IPS-NIHi11 (cell line): ENCODE measurements around the gene PRKCG.

Experiments used
- DNase-seq: peaks from one replicate; pipeline ENCODE4 v3.0.0; 2012; ENCODE audit warnings: mixed read lengths, low spot score

The PRKCG gene

DNA sequence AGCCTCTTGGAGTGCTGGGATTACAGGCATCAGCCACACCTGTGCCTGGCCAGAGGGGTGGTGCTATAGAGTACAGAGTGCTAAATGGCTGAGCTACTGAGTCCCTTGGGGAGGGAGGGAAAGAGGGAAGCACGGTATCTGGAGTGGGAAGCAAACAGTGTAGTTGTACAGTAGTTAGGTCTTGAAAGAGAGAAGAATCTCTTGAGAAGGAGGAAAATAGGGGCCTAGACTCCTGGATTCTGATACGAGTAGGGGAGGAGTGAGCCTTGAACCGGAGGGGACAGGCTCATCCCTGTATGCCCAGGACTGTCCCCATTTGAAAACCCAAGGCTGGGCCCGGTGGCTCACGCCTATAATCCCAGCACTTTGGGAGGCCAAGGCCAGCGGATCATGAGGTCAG lies 9.2 kb upstream of the PRKCG start:
- no peak for DNase-seq

DNA sequence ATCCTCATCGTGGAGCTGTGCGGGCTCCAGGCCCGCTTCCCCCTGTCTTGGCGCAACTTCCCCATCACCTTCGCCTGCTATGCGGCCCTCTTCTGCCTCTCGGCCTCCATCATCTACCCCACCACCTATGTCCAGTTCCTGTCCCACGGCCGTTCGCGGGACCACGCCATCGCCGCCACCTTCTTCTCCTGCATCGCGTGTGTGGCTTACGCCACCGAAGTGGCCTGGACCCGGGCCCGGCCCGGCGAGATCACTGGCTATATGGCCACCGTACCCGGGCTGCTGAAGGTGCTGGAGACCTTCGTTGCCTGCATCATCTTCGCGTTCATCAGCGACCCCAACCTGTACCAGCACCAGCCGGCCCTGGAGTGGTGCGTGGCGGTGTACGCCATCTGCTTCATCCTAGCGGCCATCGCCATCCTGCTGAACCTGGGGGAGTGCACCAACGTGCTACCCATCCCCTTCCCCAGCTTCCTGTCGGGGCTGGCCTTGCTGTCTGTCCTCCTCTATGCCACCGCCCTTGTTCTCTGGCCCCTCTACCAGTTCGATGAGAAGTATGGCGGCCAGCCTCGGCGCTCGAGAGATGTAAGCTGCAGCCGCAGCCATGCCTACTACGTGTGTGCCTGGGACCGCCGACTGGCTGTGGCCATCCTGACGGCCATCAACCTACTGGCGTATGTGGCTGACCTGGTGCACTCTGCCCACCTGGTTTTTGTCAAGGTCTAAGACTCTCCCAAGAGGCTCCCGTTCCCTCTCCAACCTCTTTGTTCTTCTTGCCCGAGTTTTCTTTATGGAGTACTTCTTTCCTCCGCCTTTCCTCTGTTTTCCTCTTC lies 8.0 kb upstream of the PRKCG start:
- DNase-seq: no peak

DNA sequence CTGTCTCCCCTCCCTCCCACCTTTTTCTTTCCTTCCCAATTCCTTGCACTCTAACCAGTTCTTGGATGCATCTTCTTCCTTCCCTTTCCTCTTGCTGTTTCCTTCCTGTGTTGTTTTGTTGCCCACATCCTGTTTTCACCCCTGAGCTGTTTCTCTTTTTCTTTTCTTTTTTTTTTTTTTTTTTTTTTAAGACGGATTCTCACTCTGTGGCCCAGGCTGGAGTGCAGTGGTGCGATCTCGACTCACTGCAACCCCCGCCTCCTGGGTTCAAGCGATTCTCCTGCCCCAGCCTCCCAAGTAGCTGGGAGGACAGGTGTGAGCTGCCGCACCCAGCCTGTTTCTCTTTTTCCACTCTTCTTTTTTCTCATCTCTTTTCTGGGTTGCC lies 7.4 kb upstream of the PRKCG start:
- DNase-seq: no peak

DNA sequence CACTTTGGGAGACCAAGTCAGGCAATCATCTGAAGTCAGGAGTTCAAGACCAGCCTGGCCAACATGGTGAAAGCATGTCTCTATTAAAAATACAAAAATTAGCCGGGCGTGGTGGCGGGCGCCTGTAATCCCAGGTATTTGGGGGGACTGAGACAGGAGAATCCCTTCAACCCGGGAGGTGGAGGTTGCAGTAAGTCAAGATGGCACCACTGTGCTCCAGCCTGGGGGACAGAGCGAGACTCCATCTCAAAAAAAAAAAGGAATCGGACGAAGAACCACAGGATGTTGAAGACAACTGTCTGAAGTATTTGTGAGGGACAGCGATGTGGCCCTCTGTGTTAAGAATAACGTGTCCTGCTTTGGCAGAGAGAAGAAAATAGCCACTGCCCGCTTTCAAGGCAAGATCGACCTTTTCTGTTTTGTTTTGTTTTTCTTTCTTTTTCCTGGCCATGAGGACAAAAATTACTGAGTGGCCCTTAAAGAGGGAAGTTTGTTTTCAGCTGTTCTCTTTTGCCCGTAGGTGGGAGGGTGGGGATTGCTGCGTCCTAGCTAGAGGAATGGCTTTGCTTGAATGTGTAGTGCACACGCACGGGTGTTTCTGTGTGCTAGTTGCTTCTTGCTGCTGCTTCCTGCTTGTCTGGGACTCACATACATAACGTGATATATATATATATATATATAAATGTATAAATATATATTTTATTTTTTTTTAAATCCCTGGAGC lies 6.2 kb upstream of the PRKCG start:
- no peak for DNase-seq

DNA sequence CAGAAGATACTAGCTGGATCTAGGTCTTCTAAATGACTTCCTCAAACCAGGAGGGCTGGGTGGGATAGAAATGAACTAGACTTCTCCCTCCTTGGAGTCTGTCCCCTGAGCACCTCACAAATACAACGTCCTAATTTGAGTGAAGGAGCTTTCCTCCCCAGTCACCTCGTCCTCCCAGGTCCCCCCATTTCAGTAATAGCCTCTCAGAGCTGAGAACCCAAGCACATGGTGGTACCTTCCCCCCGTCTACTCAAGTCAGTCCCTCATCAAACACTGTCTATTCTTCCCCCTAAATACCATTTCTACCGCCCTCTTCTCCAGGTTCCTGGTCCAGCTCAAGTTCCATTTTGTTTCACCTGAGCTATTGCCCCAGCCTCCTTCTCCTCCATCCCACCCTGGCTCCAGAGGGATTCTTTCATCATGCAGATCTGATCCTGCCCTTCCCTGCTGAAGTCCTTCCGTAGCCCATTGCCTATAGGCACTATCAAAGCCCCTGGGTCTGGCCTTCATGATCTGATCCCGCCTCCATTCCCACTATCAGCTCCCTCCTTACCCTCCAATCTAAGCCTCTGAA lies 5.3 kb upstream of the PRKCG start:
- DNase-seq: no peak

DNA sequence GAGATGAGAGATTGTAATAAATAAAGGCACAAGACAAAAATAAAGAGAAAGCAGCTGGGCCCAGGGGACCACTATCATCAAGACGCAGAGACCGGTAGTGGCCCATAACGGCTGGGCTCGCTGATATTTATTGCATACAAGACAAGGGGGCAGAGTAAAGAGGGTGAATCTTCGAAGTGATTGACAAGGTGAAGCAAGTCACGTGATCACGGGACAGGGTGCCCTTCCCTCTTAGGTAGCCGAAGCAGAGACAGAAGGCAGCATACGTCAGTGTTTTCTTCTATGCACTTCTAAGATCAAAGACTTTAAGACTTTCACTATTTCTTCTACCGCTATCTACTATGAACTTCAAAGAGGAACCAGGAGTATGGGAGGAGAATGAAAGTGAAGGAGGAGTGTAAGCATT lies 4.6 kb upstream of the PRKCG start:
- no peak for DNase-seq

DNA sequence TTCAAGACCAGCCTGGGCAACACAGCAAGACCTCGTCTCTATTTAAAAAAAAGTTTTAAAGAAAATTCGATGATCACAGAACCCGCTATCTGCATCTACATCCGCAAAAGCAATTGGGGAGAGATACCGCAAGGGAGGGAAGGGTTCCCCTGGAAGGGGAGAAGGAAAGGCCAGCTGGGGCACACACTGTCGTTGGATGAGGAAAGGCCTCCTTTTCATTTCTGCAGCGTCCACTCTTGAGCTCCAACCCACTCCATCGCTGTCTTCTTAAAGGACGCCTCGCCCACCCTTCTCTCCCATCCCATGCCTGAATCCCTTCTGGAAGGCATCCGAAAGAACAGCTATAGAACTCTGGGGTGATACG lies 3.2 kb upstream of the PRKCG start:
- no peak for DNase-seq

DNA sequence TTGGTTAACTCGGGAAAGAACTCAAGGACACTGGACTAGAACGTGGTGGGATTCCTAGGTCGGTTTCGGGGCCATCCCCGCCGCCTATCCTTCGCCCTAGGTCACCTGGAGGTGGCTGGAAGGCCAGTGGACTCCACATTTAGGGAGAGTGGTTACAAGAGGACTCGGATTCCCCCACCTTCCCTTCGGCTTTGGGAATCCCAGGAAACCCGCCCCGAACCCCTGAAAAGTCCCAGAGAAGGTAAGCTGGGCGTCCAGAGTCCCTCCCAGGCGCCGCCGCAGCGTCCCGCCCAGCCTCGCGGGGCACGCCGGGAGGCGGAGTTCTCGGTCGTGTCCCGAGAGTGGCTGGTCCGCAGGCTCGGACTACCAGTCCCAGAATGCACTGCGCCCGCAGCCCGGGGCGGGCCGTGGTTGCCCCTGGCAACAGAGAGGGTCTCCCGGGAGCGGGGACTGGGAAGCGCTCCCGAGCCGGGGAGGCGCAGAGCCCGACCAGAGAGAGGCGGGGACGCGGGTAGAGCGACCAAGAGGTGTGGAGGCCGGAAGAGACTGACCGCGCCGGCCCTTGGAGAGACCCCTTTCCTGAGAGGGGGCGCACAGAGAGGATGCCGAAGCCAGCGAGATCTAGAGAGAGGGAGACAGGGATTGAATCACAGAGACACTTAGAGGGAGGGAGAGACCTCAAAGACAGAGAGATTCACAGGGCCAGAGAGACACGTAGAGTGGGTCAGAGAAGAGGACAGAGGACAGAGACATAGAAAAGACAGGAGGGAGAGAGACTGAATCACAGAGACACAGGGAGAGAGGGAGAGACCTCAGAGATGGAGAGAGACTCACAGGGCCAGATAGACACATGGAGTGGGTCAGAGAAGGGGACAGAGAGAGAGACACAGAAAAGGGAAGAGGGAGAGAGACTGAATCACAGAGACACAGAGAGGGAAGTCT lies 2.6 kb upstream of the PRKCG start:
- peak; percentile 94 for DNase-seq

DNA sequence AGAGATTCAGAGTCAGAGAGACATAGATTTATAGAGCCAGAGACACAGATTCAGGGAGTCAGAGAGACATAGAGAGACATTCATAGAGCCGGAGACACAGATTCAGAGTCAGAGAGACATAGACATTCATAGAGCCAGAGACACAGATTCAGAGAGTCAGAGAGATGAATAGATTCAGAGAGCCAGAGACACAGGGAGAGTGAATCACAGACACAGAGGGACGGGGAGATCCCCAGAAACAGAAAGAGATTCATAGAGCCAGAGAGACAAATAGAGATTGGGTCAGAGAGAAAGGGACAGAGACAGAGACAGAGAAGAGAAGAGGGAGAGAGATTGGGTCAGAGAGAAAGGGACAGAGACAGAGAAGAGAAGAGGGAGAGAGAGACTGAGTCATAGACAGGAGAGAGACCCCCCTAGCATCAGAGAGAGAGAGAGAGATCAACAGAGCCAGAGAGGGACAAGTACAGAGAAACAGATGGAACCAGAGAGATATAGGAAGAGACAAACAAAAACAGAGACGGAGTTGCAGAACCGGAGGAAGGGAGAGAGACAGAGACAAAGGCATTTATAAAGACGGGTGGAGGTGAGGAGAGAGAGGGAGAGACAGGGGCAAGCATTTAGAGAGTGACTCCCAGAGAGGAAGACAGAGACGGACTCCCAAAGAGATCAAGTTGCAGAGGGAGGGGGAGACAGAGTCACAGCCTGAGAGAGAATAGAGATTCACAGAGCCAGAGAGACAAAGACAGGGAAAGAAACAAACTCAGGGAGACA lies 1.1 kb upstream of the PRKCG start:
- DNase-seq: no peak

DNA sequence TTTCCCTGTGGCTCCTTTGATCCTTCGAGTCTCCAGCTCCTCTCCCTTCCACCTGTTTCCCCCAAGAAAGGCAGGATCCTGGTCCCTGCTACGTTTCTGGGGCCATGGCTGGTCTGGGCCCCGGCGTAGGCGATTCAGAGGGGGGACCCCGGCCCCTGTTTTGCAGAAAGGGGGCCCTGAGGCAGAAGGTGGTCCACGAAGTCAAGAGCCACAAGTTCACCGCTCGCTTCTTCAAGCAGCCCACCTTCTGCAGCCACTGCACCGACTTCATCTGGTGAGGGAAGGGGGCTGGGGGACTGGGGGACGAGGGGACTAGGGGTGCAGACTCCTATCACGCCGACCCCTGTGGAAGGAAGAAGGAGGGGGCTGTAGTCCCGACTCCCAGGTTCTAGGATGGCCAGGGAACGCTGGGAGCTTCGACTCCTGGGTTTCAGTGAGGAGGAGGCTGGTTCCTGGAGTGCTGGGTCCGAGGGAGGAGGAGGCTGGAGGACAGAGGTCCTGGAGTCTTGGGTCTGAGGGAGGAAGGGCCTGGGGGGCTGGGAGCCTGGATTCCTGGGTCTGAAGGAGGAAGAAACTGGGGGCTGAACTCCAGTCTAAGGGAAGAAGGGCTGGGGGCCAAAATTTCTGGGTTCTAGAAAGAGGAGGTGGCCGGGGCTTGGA lies 524 bp downstream of the PRKCG start:
- no peak for DNase-seq

DNA sequence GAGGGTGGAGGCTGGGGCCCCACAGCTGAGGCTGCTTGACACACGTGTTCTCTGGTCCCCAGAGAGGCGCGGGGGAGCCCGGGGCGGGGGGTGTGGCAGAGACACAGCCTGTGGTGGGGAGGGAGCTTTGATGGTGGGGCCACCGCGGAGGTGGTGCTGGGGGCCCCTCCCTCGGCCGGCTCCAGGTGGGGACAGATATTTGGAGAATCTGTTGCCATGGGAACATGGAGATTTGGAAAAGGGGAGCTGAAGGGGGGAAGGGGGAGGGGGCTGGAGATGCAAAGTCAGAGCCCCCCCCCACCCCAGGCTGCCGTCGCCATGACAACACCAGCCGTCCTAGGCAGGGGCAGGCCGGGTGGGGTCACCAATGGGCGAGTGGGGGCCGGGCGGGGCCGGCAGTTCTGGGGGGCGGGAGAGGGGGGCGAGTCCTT lies 1.2 kb downstream of the PRKCG start:
- DNase-seq: no peak

DNA sequence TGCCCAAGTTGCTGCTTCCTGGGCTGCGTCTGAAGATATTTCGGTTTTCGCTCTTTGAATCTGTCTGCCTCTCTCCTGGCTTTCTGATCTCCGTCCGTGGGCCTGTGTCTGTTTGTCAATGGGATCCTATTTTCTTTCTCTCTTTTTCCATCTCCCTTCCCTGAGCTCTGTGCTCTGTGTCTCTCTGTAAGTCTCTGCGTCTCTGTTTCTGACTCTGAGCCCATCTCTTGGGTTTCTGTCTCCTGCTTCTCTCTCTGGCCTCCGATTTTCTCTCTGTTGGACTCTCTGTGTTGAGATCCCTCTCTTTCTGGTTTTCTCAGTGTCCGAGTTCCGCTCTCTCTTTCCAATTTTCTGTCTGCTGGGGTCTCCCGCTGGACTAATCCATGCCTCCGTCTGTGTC lies 1.7 kb downstream of the PRKCG start:
- no peak for DNase-seq

DNA sequence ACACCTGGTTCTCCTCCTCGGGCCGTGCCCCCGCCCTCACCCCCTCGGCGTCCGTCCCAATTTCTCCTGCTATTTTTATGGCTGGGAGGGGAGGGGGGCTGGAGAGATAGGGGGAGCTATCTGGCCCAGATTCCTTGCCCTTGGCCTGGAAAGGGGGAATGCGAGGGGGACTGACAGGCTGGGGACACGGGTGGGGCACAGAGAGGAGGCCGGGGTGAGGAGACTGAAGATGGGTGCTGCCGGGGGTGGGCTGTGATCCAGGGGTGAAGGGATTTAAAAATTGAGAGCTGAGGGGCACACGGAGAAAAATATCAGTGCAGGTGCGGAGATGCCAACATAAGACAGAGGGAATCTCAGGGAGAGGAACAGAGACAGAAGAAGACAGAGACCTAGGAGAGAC lies 2.3 kb downstream of the PRKCG start:
- DNase-seq: no peak

DNA sequence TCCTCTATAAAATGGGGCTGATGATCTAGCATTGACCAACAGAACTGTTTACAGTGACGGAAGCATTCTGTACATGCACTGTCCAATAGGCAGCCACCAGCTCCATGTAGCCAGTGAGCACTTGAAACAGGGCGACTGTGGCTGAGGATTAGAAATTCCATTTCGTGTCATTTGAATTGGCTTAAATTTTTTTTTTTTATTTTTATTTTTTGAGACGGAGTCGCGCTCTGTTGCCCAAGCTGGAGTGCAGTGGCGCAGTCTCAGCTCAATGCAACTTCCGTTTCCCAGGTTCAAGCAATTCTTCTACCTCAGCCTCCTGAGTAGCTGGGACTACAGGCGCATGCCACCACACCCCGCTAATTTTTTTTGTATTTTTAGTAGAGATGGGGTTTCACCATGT lies 3.0 kb downstream of the PRKCG start:
- no peak for DNase-seq

DNA sequence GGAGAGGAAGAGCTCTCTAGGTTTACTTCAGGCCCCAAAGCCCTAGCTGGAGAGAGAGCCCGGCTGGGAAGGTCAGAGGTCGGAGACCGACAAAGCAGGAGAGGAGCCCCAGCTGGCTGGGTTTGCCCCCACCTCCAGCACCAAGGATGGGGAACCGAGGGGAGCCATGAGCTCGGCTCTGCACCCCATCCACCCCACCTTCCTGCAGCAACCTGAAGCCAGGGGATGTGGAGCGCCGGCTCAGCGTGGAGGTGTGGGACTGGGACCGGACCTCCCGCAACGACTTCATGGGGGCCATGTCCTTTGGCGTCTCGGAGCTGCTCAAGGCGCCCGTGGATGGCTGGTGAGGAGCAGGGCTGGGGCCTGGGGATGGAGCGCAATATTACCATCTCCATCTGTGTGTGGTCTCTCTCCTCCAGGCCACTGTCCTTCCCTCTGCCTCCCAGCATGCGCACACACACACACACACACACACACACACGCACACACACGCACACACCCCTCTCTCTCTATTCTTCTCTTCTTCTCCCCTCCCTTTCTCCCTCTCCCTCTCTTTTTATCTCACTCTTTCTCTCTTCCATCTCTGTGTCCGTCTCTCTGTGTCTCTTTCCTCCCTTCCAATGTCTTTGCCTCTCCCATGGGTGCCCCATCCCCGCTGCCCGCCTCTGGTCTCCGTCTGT lies 10.4 kb downstream of the PRKCG start:
- DNase-seq: no peak

DNA sequence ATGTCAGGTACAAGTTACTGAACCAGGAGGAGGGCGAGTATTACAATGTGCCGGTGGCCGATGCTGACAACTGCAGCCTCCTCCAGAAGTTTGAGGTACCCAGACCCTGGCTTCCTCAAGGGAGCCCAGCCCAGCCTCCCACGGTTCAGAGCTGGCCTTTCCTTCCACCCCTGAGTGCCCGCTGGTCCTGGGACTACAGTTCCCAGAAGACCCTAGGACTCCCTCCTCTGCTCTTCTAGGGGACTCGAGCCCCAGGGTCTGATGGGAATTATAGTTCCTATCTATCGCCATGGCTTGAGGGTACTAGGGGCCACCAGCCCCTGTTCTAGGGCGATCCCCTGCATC lies 11.0 kb downstream of the PRKCG start:
- peak; percentile 48 for DNase-seq

DNA sequence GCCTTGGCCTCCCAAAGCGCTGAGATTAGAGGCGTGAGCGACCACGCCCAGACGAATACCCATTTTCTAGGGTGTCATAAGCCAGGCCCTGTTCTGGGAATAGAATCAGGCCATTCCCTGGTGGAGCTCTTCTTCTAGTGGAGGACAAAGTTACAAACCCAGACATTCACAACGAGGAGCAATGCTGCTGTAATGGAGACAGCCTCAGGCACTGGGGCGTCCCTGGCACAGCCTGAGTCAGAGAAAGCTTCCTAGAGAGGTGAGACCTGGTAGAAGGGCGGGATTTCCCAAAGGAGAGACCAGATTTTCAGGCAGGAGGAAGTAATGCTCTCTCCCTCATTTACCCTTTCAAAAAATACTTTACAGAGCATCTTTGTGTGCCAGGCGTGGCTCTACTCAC lies 12.7 kb downstream of the PRKCG start:
- DNase-seq: no peak

DNA sequence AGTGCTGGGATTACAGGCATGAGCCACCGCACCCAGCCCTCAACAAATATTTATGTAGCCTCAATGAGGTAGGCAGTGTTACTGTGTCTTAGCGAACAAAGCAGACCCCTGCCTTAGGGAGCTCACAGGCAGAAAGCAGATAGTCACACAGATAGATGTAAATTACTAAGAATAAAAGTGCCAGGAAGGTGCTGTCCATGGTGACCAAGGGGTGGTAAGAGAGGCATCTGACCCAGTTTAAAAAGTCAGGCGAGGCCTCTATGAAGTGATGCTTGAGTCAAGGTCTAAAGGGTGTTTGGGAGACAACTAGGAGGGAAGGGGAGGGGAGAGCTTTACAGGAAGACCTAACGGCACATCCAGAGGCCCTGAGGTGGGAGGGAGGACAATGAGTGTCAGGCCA lies 14.7 kb downstream of the PRKCG start:
- no peak for DNase-seq

DNA sequence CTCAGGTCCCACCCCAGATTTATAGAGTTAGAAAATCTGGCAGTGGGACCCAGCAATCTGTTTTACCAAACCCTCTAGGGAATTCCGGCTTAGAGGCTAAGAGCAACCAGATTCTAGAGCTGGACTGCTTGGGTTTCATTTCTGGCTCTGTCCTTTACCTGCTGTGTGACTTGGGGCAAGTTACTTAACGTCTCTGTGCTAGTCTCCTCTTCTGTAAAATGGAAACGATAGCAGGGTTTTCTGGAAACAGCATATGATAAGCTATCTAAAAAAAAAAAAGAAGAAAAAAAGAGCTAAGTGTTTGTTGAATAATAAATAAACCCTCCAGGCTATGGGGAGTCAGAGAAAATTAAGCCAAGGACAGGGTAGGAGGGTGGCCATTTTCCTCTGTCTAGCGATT lies 15.5 kb downstream of the PRKCG start:
- no peak for DNase-seq

DNA sequence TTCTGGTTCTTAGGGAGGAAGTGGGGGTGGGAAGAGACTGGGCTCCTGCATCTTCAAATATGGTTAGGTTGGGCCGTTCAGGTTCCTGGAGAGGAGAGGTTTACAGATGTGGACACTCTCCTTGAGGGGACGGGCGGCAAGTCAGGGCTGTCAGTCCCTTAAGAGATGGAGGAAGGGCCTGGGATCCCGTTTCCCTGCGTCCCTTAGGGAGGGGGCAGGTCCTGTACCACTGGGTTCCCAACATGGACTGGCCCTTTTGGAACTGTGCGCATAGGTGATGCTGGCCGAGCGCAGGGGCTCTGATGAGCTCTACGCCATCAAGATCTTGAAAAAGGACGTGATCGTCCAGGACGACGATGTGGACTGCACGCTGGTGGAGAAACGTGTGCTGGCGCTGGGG lies 16.2 kb downstream of the PRKCG start:
- DNase-seq: no peak
